ENCODE data around the gene TAX1BP3. TPM values are rescaled to one million over a fixed set of nuclear protein-coding genes. Genes with fewer than 3 reads are reported as not detected.
A peak's percentile ranks its signal among the peaks of the same experiment; 100 is the strongest.

TAX1BP3 gene
- polyA plus RNA-seq, 1 of the 3 experiments (the other 2 are of a cell fraction): 192 TPM

DNA sequence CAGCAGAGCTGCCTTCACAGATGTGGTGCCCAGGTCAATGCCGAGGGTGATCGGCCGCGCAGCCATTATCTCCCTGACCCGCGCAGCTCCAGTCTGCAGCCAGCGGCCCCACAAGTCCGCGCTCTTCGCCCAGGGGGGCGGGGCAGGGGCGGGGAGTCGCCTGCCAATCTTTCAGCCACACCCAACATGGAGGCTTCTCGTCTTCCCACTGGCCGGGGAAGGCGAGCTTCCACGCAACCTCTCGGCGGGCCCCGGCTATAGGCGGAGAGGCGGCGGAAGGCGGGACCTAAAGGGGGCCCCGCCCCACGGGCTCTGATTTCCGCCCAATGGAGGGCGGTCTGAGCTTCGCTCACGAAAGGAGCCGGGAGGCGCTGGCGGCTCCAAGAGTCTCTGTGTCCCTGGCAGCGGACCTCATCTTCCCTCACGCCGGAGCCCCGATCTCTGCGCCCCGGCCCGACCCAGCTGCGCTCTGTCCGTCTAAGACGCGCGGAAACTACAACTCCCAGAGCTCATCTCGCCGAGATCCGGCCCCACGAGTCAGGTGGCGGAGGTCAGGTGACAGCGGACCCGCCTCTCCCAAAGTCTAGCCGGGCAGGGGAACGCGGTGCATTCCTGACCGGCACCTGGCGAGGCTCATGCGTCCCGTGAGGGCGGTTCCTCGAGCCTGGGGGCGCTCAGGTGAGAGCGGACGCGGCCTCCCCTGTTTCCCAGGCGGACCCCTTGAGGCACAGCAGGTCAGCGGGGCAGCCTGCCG lies 32.0 kb downstream of the TAX1BP3 start, which contains the start of the genes CTNS and SHPK (continued):
- TF ChIP-seq, protein P1, sequence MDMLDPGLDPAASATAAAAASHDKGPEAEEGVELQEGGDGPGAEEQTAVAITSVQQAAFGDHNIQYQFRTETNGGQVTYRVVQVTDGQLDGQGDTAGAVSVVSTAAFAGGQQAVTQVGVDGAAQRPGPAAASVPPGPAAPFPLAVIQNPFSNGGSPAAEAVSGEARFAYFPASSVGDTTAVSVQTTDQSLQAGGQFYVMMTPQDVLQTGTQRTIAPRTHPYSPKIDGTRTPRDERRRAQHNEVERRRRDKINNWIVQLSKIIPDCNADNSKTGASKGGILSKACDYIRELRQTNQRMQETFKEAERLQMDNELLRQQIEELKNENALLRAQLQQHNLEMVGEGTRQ (IDR thresholded peaks at IDR 0.05; ENCODE audit: borderline replicate concordance, low read depth, low read length): peak; percentile 97
- TF ChIP-seq NRF1 (IDR thresholded peaks at IDR 0.05; ENCODE audit: low read depth, low read length) (peak; percentile 70), YY1 (IDR thresholded peaks at IDR 0.05; ENCODE audit: low read depth) (peak; percentile 65), MXI1 (IDR thresholded peaks at IDR 0.05; ENCODE audit: low read depth, low read length) (peak; percentile 69)

DNA sequence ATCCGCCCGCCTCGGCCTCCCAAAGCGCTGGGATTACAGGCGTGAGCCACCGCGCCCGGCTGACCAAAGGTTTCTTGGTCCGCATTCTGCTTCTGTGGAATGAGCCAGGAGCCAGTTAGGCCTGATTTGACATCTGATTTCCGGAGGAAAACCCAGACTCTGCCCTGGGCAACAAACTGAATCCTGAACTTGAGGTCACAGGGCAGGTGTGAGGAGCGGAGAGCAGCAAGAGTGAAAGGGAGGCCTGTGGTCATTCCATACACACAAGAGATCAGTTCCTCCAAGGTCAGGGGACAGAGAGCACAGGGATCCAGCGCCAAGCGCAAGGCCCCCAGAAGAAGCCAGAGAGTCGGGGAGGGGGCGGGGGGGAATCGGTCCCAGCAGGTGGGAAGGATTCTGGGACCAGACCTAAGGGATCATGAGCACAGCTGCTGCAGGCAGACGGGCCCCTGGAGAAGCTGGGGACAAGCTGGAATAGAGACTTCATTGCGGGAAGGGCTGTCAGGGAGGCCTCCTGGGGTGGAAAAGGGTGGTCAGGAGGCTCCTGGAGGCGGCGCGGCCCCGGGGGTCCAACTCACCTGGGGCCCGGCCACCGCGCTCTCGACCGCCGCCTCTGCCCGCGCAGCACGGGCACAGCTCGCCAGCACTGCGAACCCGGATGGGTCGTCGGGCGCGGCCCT lies 32.8 kb downstream of the TAX1BP3 start:
- Histone ChIP-seq H3K27ac (ENCODE audit: low read depth in 2 of 2, low read length in 1 of 2) (peak overlapping the region; percentile 44 to 97; a peak in 2 of 4 replicates), H3K9me3 (no peaks in the 10 kb centered on the region), H3K79me2 (ENCODE audit: insufficient read depth) (peaks cover 42% of the 10 kb centered on the region), H3F3A (replicated peaks; ENCODE audit: insufficient read depth) (no peaks in the 10 kb centered on the region), H3K4me1 (ENCODE audit: control insufficient read depth in 1 of 2, insufficient read depth in 2 of 2, low read depth in 1 of 2, low read length in 1 of 2) (peaks cover 0 to 4% of the 10 kb centered on the region in 2 experiments; a peak in 1 of 4 replicates), H3K27me3 (ENCODE audit: insufficient read depth) (no peaks in the 10 kb centered on the region), H2AFZ (ENCODE audit: low read depth) (peak overlapping the region; percentile 95), H4K20me1 (ENCODE audit: insufficient read depth) (no peaks in the 10 kb centered on the region), H3K4me3 (ENCODE audit: low read depth in 2 of 2, low read length in 1 of 2) (peak overlapping the region; percentile 83 to 94), H3K4me2 (peak overlapping the region; percentile 95), H3K9ac (peak overlapping the region; percentile 94), H3K36me3 (replicated peaks in 1 of 2; ENCODE audit: control insufficient read depth in 1 of 2, insufficient read depth in 2 of 2, low read length in 1 of 2) (no peaks in the 10 kb centered on the region), H3K9me2 (no peaks in the 10 kb centered on the region)
- TF ChIP-seq FOSL2 (IDR thresholded peaks at IDR 0.05; ENCODE audit: borderline replicate concordance, low read depth) (no peak), YY1 (IDR thresholded peaks at IDR 0.05; ENCODE audit: low read depth) (no peak), NFIC (IDR thresholded peaks at IDR 0.05; ENCODE audit: borderline replicate concordance) (no peak)
- POLR2A ChIA-PET: interaction anchor here (0.7 to 1.3 kb wide), 5 partner anchors 8 to 507 kb away, joined by 3 to 10 read pairs (median 4); partner anchors contain the start of genes CYB5D2, TAX1BP3 and ZZEF1
- 52% methylated on average over 16 of the region's 38 CpGs for WGBS (ENCODE audit: low lambda C conversion rate)
- CTCF ChIA-PET: interaction anchor here (1.0 to 1.6 kb wide), 5 partner anchors 9 to 42 kb away, joined by 3 to 5 read pairs (median 3); no protein-coding TSS in a partner anchor
- peak; percentile 41 for DNase-seq

DNA sequence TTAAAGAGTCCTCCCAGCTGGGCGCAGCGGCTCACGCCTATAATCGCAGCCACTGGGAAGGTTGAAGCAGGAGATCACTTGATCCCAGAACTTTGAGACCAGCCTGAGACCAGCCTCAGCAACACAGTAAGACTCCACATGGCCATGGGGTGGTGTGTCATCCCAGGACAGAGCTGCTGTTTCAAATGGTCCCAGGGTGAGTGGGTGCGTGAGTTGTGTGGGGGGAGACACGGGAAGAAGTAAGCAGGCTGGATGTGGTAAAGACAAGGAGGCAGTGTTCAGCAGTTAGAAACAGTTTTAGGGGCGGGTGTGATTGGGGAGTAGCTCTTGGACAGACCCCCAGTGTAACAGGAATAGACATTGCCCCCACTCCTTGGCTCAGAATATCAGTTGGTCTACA lies 36.1 kb downstream of the TAX1BP3 start:
- ChIA-PET POLR2A (no interaction called here), CTCF (no interaction called here)
- no peak overlapping the region for H3K27ac ChIP-seq (ENCODE audit: low read depth in 2 of 2, low read length in 1 of 2)
- H2AFZ ChIP-seq (ENCODE audit: low read depth): no peak overlapping the region
- DNase-seq: no peak
- 89% methylated on average over 4 of the region's 7 CpGs for WGBS (ENCODE audit: low lambda C conversion rate)
- peaks cover 0 to 2% of the 10 kb centered on the region in 2 experiments; a peak in 1 of 4 replicates for H3K4me1 ChIP-seq (ENCODE audit: control insufficient read depth in 1 of 2, insufficient read depth in 2 of 2, low read depth in 1 of 2, low read length in 1 of 2)
- H3K36me3 ChIP-seq (replicated peaks in 1 of 2; ENCODE audit: control insufficient read depth in 1 of 2, insufficient read depth in 2 of 2, low read length in 1 of 2): peaks cover 0 to 4% of the 10 kb centered on the region in 2 experiments
- H3K9me2 ChIP-seq: no peaks in the 10 kb centered on the region
- H3K27me3 ChIP-seq (ENCODE audit: insufficient read depth): no peaks in the 10 kb centered on the region
- H3K4me3 ChIP-seq (ENCODE audit: low read depth in 2 of 2, low read length in 1 of 2): no peak overlapping the region
- no peaks in the 10 kb centered on the region for H3F3A ChIP-seq (replicated peaks; ENCODE audit: insufficient read depth)
- H3K9me3 ChIP-seq: no peaks in the 10 kb centered on the region
- no peak overlapping the region for H3K4me2 ChIP-seq
- peaks cover 42% of the 10 kb centered on the region for H3K79me2 ChIP-seq (ENCODE audit: insufficient read depth)
- H4K20me1 ChIP-seq (ENCODE audit: insufficient read depth): no peaks in the 10 kb centered on the region
- H3K9ac ChIP-seq: no peak overlapping the region
- TF ChIP-seq, protein P2, sequence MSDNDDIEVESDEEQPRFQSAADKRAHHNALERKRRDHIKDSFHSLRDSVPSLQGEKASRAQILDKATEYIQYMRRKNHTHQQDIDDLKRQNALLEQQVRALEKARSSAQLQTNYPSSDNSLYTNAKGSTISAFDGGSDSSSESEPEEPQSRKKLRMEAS (IDR thresholded peaks at IDR 0.05; ENCODE audit: low read depth): no peak
- no peak for TF ChIP-seq NRF1 (IDR thresholded peaks at IDR 0.05; ENCODE audit: low read depth, low read length)
